Cardiac fibroblast (primary cell): ENCODE results near the gene NUBP2.

Source experiments
- DNase-seq, 2 donors: peaks; one replicate each; pipeline versions ENCODE4 v3.0.0 to v3.0.0-alpha.2; 2010; ENCODE audit warnings: low read depth in 2 of 2
- H3K4me3 ChIP-seq, 2 donors: replicated peaks in 1 of 2; 1 replicate in 1 of 2; 2 replicates in 1 of 2; pipeline ENCODE4 v1.5.1; 2011; ENCODE audit warnings: low read depth in 2 of 2, low read length in 2 of 2, mild to moderate bottlenecking in 2 of 2, moderate library complexity in 1 of 2
- TF ChIP-seq, protein P1 (sequence below): IDR thresholded peaks from one replicate; pipeline ENCODE4 v1.5.1; 2011; ENCODE audit warnings: low read depth, mild to moderate bottlenecking, low read length, inconsistent platforms

The NUBP2 gene

DNA sequence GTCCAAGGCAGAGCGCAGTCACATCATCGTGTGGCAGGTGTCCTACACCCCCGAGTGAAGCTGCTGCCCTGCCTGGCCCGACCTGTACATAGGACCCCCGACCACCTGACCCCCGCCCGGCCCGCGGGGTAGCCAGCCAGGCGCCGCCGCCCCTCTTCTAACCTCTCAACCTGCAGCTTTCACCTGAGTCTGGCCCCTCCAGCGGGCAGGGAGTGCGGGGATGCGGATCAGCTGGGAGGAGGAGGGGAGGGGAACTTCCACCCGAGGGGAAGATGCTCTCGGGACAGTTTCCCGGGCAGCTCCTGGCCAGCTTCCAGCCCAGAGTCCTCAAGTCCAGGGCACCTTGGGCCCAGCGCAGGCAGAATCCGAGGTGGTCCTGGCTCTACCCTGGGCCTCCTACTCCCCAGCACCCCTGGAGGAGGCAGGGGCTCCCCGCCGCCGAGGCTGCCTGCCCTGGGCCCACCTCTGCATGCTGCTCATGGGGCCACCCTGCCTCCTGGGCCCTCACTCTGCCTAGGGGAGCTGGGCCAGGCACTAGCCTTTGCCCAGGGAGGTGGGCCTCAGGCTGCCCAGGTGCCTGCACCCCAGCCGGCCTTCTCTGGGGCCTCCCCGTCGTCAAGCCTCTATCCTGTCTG is 13.9 kb upstream of the NUBP2 start:
- TF ChIP-seq, protein P1, sequence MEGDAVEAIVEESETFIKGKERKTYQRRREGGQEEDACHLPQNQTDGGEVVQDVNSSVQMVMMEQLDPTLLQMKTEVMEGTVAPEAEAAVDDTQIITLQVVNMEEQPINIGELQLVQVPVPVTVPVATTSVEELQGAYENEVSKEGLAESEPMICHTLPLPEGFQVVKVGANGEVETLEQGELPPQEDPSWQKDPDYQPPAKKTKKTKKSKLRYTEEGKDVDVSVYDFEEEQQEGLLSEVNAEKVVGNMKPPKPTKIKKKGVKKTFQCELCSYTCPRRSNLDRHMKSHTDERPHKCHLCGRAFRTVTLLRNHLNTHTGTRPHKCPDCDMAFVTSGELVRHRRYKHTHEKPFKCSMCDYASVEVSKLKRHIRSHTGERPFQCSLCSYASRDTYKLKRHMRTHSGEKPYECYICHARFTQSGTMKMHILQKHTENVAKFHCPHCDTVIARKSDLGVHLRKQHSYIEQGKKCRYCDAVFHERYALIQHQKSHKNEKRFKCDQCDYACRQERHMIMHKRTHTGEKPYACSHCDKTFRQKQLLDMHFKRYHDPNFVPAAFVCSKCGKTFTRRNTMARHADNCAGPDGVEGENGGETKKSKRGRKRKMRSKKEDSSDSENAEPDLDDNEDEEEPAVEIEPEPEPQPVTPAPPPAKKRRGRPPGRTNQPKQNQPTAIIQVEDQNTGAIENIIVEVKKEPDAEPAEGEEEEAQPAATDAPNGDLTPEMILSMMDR, result no peak
- DNase-seq, result no peak
- no peak overlapping the region for H3K4me3 ChIP-seq

DNA sequence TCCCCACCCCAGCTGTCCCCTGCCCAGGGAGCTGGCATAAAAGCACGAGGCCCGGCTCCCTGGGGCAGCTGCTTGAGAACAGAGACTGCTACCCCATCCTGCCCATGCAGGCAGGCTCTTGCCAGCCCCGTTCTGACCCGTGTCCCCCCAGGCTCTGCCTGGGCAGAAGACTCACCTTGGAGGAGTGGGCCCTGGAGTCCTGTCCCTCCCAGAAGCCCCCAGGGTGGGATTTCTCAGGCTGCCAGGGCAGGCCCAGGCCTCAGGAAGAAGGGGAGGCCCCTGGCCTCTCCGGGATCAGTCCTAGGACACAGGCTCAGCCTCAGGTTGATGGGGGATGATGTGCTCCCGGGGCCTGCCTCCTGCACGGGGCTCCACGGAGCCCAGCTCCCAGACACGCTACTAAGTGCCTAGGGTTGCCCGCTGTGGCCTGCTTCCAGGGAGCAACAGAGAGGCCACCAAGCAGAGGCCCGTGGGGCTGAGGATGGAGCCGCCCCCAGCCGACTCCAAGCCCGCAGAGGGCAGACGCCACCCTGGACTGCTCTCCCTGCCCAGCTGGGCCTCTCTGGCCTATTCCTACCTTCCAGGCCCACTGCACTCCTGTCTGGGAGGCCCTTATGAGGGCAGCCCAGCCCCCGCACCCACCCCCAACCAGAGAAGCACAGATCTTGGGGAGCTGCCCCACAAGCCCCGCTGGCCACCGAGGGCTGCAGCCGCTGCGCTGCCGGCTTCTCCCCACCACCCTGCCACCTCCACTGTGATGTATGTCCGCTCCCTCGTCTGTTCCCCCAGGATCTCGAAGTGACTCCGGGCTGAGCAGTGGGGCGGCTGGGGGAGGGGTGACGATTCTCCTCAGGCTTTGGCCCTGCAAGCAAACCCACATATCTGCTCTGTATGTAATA is 13.1 kb upstream of the NUBP2 start:
- peak overlapping the region in 1 of 2 donors; percentile 78 for H3K4me3 ChIP-seq
- DNase-seq, result no peak
- TF ChIP-seq, protein P1, result no peak

DNA sequence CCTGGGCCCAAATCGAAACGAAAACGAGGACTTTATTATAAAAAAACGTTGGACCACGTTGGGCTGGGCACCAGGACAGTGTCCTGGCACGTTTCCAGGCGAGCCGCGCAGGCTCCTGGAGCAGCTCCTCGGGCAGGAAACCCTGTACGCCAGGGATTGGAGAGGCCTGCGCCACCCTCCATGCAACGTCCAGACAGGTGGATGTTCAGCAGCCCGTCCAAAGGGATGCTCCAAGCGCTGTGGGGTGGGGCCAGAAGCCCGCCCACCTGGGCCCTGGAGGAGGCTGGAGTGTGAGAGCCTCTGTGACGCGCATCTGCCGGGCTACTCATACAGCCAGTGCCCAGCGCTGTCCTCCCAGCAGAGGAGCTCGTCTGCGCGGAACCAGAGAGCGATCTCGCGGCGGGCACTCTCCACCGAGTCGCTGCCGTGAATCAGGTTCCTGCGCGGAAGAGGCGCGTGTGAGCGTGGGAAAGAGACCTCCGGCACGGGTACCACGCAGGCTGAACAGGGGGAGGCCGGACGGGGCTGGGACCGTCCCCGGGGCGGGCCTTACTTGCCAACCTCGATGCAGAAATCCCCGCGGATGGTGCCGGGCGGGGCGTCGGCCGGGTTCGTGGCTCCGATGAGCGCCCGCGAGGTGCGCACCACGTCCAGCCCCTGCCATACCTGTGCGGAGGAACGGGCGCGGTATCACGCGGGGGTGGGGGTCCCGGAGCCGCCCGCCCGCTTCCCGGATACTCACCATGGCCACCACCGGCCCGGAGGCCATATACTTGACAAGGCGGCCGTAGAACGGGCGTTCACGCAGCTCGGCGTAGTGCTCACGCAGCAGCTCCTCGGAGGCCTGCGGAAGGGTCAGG is 12.2 kb upstream of the NUBP2 start:
- TF ChIP-seq, protein P1, result no peak
- DNase-seq, result peak; percentile 61 to 72
- H3K4me3 ChIP-seq, result peak overlapping the region; percentile 76 to 78

DNA sequence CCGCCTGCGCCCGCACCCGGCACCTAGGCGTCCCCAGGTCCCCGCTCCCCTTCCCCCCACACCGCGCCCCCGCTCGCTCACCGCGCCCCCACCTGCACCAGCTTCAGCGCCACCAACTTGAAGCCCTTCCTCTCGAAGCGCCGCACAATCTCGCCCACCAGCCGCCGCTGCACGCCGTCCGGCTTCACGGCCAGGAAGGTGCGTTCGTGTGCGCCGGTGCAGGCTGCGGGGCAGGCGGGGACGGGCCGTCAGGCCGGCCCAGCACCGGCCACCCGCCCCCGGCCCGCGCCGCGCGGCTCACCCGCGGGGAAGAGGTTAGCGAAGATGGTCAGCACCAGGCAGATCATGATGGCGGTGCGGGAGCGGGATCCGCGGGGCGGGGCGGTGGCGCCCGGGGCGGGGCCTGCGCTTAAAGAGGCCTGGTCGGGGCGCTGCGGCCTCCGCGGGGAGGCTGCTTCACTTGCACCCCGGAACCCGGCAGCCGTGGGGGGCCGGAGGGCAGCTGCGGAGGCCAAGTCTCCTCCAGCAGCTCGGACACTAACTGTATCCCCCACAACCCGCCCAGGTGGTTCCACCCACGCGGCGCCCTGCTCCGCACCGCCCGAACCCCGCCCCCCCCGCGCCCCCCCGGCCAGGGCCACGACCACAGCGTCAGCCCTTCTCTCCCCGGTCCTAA is 11.4 kb upstream of the NUBP2 start, which contains the start of gene NME3:
Gene NME3 (minus strand): TSS at position 356 of the 676 bp plus-strand sequence. CDS start 9 bp downstream, at position 347.
- peak within 1 kb of the TSS; percentile 78 to 80 for H3K4me3 ChIP-seq
- peak; percentile 64 to 71 for DNase-seq
- TF ChIP-seq, protein P1, result no peak

DNA sequence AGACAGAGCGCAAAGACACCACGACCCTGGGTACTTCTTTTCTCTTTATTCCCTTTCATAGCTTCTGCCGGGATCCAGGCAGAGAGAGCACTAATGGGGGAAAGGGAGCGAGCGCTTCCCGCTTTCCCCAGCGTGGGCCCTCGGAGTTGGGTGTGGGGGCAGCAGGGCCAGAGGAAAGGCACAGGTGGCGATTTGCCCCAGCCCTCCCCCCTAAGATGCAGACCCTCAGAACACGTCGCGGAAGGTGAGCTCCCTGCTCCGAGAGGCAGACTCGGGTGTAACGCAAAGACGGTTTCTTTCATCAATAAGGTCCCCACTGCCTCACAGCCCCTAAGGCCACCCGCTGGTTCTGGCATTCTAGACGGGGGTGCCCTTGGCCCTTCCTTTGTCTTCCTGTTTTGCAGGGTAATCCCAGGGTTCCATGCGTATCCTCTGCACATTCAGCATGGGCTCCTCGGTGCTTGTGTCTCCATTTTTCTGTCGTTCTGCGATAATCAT is 10.8 kb upstream of the NUBP2 start:
- TF ChIP-seq, protein P1, result no peak
- no peak for DNase-seq
- peak overlapping the region; percentile 78 to 80 for H3K4me3 ChIP-seq
